ENCODE measurements around the gene RPLP2. TPM values are rescaled to one million over a fixed set of nuclear protein-coding genes. Genes with fewer than 3 reads are reported as not detected.

The RPLP2 gene
- total RNA-seq, 1 experiment from 2014 or later, result 1,270 TPM

- CTCF ChIA-PET, result no interaction called here
Measured at GRCh38 chr11:791658-792534, 17.9 kb upstream of the RPLP2 start.

DNA sequence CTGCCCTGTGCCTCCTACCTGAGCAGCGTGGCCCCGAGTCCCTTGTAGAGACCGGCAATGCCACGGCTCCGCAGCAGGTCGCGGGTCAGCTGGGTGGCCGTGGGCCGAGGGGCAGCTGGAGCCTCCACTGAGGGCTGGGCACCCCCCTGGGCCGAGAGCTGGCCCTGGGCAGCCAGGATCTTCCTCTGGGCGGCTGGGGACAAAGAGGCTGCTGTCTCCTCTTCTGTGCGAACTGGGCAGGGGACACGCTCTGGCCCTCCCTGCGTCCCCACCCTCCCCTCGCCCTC is 17.3 kb upstream of the RPLP2 start:
- no peak for TF ChIP-seq CTCF (conservative IDR thresholded peaks at IDR 0.05)
- TF ChIP-seq EZH2 (IDR thresholded peaks at IDR 0.05; ENCODE audit: low read depth), result no peak
- no TSS peak for BruUV-seq (replicated peaks)
- Histone ChIP-seq H3K4me2 (no peak overlapping the region), H4K20me1 (ENCODE audit: insufficient read depth) (no peaks in the 10 kb centered on the region), H3K27ac (no peak overlapping the region), H3K79me2 (ENCODE audit: low read depth) (no peaks in the 10 kb centered on the region), H2AFZ (no peak overlapping the region), H3K4me1 (replicated peaks; ENCODE audit: insufficient read depth) (peaks cover 8% of the 10 kb centered on the region), H3K36me3 (ENCODE audit: low read depth) (no peaks in the 10 kb centered on the region), H3K9me3 (ENCODE audit: insufficient read depth, low read depth) (no peaks in the 10 kb centered on the region), H3K9me2 (ENCODE audit: insufficient read depth) (no peaks in the 10 kb centered on the region), H3K4me3 (no peak overlapping the region), H3F3A (ENCODE audit: insufficient read depth, low read depth) (peaks cover 7% of the 10 kb centered on the region; the same call in 1 of the 2 replicates), H3K27me3 (ENCODE audit: insufficient read depth, low read depth) (no peaks in the 10 kb centered on the region)
- ChIA-PET CTCF (no interaction called here), POLR2A (ENCODE audit: unreplicated experiment) (no interaction called here)
- intact Hi-C loops (cut with micrococcal nuclease; ENCODE audit: unreplicated experiment), result no loop called here
- no peak for DNase-seq

More at GRCh38 chr11:791658-792534, 17.9 kb upstream of the RPLP2 start:
- no TSS peak for BruUV-seq (replicated peaks)
- no peak for TF ChIP-seq EZH2 (IDR thresholded peaks at IDR 0.05; ENCODE audit: low read depth)
- TF ChIP-seq CTCF (conservative IDR thresholded peaks at IDR 0.05), result no peak
- POLR2A ChIA-PET (ENCODE audit: unreplicated experiment), result no interaction called here
- Histone ChIP-seq H3K9me3 (ENCODE audit: insufficient read depth, low read depth) (no peaks in the 10 kb centered on the region), H3K27me3 (ENCODE audit: insufficient read depth, low read depth) (no peaks in the 10 kb centered on the region), H3K4me2 (no peak overlapping the region), H4K20me1 (ENCODE audit: insufficient read depth) (no peaks in the 10 kb centered on the region), H3K27ac (no peak overlapping the region), H3K79me2 (ENCODE audit: low read depth) (no peaks in the 10 kb centered on the region), H3K9me2 (ENCODE audit: insufficient read depth) (no peaks in the 10 kb centered on the region), H3K4me3 (no peak overlapping the region), H3K4me1 (replicated peaks; ENCODE audit: insufficient read depth) (peaks cover 6% of the 10 kb centered on the region), H2AFZ (no peak overlapping the region), H3K36me3 (ENCODE audit: low read depth) (no peaks in the 10 kb centered on the region), H3F3A (ENCODE audit: insufficient read depth, low read depth) (peaks cover 7% of the 10 kb centered on the region; the same call in 1 of the 2 replicates)
- DNase-seq, result no peak
- intact Hi-C loops (cut with micrococcal nuclease; ENCODE audit: unreplicated experiment), result no loop called here

DNA sequence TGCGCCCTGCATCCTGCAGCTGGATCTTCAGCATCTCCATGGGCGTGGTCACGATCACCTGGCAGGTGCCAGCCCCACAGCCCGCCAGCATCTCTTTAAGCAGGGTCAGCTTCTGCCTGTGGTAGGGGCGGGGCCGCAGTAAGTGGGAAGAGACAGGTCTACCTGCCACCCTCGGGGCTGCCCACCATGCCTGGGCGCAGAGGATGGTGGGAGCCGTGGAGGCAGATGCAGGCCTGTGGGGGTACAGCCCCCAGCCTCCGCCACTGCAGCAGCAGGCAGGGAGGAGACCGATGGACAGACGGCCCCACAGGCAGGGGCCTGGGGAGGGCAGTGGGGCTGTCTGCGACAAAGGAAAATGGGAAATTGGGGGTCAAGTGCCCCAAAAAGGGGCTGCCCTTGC is 16.9 kb upstream of the RPLP2 start:
- intact Hi-C loops (cut with micrococcal nuclease; ENCODE audit: unreplicated experiment), result no loop called here
- H3K4me1 ChIP-seq (replicated peaks; ENCODE audit: insufficient read depth), result peaks cover 8% of the 10 kb centered on the region
- TF ChIP-seq EZH2 (IDR thresholded peaks at IDR 0.05; ENCODE audit: low read depth) (no peak), CTCF (conservative IDR thresholded peaks at IDR 0.05) (no peak)
- no peaks in the 10 kb centered on the region for H3K79me2 ChIP-seq (ENCODE audit: low read depth)
- no peaks in the 10 kb centered on the region for H3K27me3 ChIP-seq (ENCODE audit: insufficient read depth, low read depth)
- ChIA-PET POLR2A (ENCODE audit: unreplicated experiment) (no interaction called here), CTCF (no interaction called here)
- BruUV-seq (replicated peaks), result no TSS peak
- H3K4me2 ChIP-seq, result no peak overlapping the region
- H3K27ac ChIP-seq, result no peak overlapping the region
- no peaks in the 10 kb centered on the region for H4K20me1 ChIP-seq (ENCODE audit: insufficient read depth)
- H3K4me3 ChIP-seq, result no peak overlapping the region
- DNase-seq, result no peak
- H3F3A ChIP-seq (ENCODE audit: insufficient read depth, low read depth), result peaks cover 7% of the 10 kb centered on the region; the same call in 1 of the 2 replicates
- H3K36me3 ChIP-seq (ENCODE audit: low read depth), result no peaks in the 10 kb centered on the region
- no peak overlapping the region for H2AFZ ChIP-seq
- no peaks in the 10 kb centered on the region for H3K9me3 ChIP-seq (ENCODE audit: insufficient read depth, low read depth)
- H3K9me2 ChIP-seq (ENCODE audit: insufficient read depth), result no peaks in the 10 kb centered on the region
